Parathyroid adenoma (tissue), 2 donors: ENCODE results near the gene CPEB4.

Experiments used
- H2AFZ ChIP-seq: fragments of 300-600 bp; sonication (generic); one replicate; pipeline ENCODE4 v1.7.0; 2017; ENCODE audit warnings: antibody characterized with exemption, mild to moderate bottlenecking
- H3K27ac ChIP-seq: fragments of 300-600 bp; sonication (generic); one replicate; pipeline ENCODE4 v1.7.0; 2017
- H3K27me3 ChIP-seq: fragments of 300-600 bp; sonication (generic); one replicate; pipeline ENCODE4 v1.7.0; 2017; ENCODE audit warnings: low read length; ENCODE audit not compliant: control insufficient read depth, insufficient read depth
- H3K36me3 ChIP-seq: fragments of 300-600 bp; sonication (generic); one replicate; pipeline ENCODE4 v1.7.0; 2017; ENCODE audit warnings: low read length; ENCODE audit not compliant: control insufficient read depth, insufficient read depth
- H3K4me1 ChIP-seq: fragments of 300-600 bp; sonication (generic); one replicate; pipeline ENCODE4 v1.7.0; 2017; ENCODE audit warnings: control low read depth
- H3K4me2 ChIP-seq: fragments of 300-600 bp; sonication (generic); one replicate; pipeline ENCODE4 v1.7.0; 2017; ENCODE audit warnings: low read length
- H3K4me3 ChIP-seq: fragments of 300-600 bp; sonication (generic); one replicate; pipeline ENCODE4 v1.7.0; 2017; ENCODE audit warnings: low read depth, low read length
- H3K79me2 ChIP-seq: fragments of 300-600 bp; sonication (generic); one replicate; pipeline ENCODE4 v1.7.0; 2017; ENCODE audit warnings: control low read depth
- H3K9ac ChIP-seq: fragments of 300-600 bp; sonication (generic); one replicate; pipeline ENCODE4 v1.7.0; 2017; ENCODE audit warnings: mild to moderate bottlenecking
- H3K9me3 ChIP-seq: fragments of 300-600 bp; sonication (generic); one replicate; pipeline ENCODE4 v1.7.0; 2017; ENCODE audit warnings: low read length; ENCODE audit not compliant: control insufficient read depth
- TF ChIP-seq, protein P1 (sequence below): fragments of 300-600 bp; sonication (generic); IDR thresholded peaks from one replicate; pipeline ENCODE4 v1.7.0; 2017; ENCODE audit warnings: antibody characterized with exemption, mild to moderate bottlenecking
- donor health status: primary hyperparathyroidism.

CPEB4 gene

GRCh38 chr5:173944511-173944910, 56.4 kb downstream of the CPEB4 start:
- no peaks in the 10 kb centered on the region for H3K9me3 ChIP-seq
- H3K79me2 ChIP-seq: peaks cover 37% of the 10 kb centered on the region
- H3K27me3 ChIP-seq: no peaks in the 10 kb centered on the region
- H3K4me3 ChIP-seq: no peak overlapping the region
- no peak overlapping the region for H3K4me2 ChIP-seq
- no peaks in the 10 kb centered on the region for H3K36me3 ChIP-seq
- H3K27ac ChIP-seq: peak overlapping the region; percentile 40
- TF ChIP-seq, protein P1, sequence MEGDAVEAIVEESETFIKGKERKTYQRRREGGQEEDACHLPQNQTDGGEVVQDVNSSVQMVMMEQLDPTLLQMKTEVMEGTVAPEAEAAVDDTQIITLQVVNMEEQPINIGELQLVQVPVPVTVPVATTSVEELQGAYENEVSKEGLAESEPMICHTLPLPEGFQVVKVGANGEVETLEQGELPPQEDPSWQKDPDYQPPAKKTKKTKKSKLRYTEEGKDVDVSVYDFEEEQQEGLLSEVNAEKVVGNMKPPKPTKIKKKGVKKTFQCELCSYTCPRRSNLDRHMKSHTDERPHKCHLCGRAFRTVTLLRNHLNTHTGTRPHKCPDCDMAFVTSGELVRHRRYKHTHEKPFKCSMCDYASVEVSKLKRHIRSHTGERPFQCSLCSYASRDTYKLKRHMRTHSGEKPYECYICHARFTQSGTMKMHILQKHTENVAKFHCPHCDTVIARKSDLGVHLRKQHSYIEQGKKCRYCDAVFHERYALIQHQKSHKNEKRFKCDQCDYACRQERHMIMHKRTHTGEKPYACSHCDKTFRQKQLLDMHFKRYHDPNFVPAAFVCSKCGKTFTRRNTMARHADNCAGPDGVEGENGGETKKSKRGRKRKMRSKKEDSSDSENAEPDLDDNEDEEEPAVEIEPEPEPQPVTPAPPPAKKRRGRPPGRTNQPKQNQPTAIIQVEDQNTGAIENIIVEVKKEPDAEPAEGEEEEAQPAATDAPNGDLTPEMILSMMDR: no peak
- no peak overlapping the region for H2AFZ ChIP-seq
- no peak overlapping the region for H3K9ac ChIP-seq
- peaks cover 32% of the 10 kb centered on the region for H3K4me1 ChIP-seq

- Histone ChIP-seq H3K79me2 (peaks cover 37% of the 10 kb centered on the region), H2AFZ (no peak overlapping the region), H3K27me3 (no peaks in the 10 kb centered on the region), H3K4me3 (no peak overlapping the region), H3K4me1 (peaks cover 32% of the 10 kb centered on the region), H3K27ac (peak overlapping the region; percentile 40), H3K36me3 (no peaks in the 10 kb centered on the region), H3K4me2 (no peak overlapping the region), H3K9ac (no peak overlapping the region), H3K9me3 (no peaks in the 10 kb centered on the region)
- TF ChIP-seq, protein P1: no peak
Measured at GRCh38 chr5:173945160-173945559, 57.0 kb downstream of the CPEB4 start.

DNA sequence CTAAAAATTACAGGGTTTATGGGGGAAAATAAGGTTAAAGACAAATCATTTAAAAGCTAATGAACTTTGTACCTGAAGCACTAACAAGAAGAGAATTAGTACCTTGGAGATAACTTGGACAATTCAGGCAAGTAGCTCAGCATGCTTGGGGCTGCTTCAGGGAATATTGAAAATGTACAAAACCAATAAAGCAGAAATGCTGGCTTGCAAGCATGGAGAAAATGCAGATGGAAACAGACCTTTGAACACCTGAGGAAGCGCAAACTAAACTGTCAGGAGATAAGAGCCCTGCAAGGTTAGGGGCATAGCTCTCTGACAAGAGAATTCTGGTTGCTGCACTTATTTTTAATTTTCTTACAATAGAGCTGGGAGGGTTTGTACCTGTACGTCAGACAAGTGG, 58.2 kb downstream of the CPEB4 start:
- H2AFZ ChIP-seq: no peak overlapping the region
- H3K4me2 ChIP-seq: no peak overlapping the region
- no peaks in the 10 kb centered on the region for H3K27me3 ChIP-seq
- H3K36me3 ChIP-seq: no peaks in the 10 kb centered on the region
- H3K79me2 ChIP-seq: peaks cover 34% of the 10 kb centered on the region
- no peaks in the 10 kb centered on the region for H3K9me3 ChIP-seq
- H3K9ac ChIP-seq: no peak overlapping the region
- TF ChIP-seq, protein P1: no peak
- no peak overlapping the region for H3K4me3 ChIP-seq
- H3K4me1 ChIP-seq: peaks cover 32% of the 10 kb centered on the region
- H3K27ac ChIP-seq: no peak overlapping the region

GRCh38 chr5:173950829-173951228, 62.7 kb downstream of the CPEB4 start:
- no peak overlapping the region for H3K27ac ChIP-seq
- TF ChIP-seq, protein P1: no peak
- H3K36me3 ChIP-seq: no peaks in the 10 kb centered on the region
- H3K27me3 ChIP-seq: no peaks in the 10 kb centered on the region
- peaks cover 25% of the 10 kb centered on the region for H3K79me2 ChIP-seq
- H2AFZ ChIP-seq: no peak overlapping the region
- peaks cover 30% of the 10 kb centered on the region for H3K4me1 ChIP-seq
- no peak overlapping the region for H3K4me3 ChIP-seq
- H3K9ac ChIP-seq: no peak overlapping the region
- no peaks in the 10 kb centered on the region for H3K9me3 ChIP-seq
- H3K4me2 ChIP-seq: no peak overlapping the region

DNA sequence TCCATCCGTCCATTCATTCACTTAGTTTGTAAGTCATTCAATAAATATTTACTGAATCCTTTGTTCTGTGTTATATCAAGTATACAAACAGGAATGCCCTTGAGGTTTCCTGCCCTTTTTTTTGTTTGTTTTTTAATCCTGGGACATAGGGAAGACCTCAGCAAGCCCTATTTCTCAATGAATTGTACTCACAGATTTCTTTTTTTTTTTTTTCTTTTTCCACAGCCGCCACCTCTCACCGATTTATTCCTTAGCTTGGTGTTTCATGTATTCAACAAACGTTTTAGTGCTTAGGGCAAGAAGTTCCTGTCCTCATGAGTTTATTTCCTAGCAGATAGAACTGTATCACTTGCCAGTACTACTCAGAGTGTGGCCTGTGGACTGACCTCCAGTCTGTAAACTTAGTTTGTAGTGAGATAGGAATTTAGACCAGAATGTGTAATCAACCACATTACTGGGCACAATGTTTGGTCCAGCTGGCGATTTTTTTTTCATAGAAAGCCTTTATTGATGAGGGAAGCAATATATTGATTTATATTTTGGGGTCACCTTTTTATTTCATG, 65.5 kb downstream of the CPEB4 start:
- peaks cover 6% of the 10 kb centered on the region for H3K79me2 ChIP-seq
- H2AFZ ChIP-seq: no peak overlapping the region
- TF ChIP-seq, protein P1: no peak
- H3K36me3 ChIP-seq: no peaks in the 10 kb centered on the region
- peak overlapping the region; percentile 49 for H3K27ac ChIP-seq
- H3K4me1 ChIP-seq: peaks cover 21% of the 10 kb centered on the region
- no peaks in the 10 kb centered on the region for H3K9me3 ChIP-seq
- H3K9ac ChIP-seq: no peak overlapping the region
- no peak overlapping the region for H3K4me3 ChIP-seq
- no peaks in the 10 kb centered on the region for H3K27me3 ChIP-seq
- no peak overlapping the region for H3K4me2 ChIP-seq
